Caco-2 (cell line): ENCODE measurements around the gene GSTM5. TPM values are rescaled to one million over a fixed set of nuclear protein-coding genes. Genes with fewer than 3 reads are reported as not detected.

ENCODE experiments used
- BruUV-seq: library from RNA; stranded (reverse); fragments of 400-500 nt; replicated peaks from 2 replicates; lab custom pipeline; 2021; lab: Mats Ljungman, UMichigan
- CTCF ChIA-PET: fragments of 300-600 bp; sonication (Branson Sonifier 250); formaldehyde crosslinking; loops from one replicate; lab custom pipeline; 2022; ENCODE audit warnings: antibody characterized with exemption; lab: Charles Lee
- POLR2A ChIA-PET: fragments of 300-600 bp; sonication (Branson Sonifier 250); formaldehyde crosslinking; loops from one replicate; lab custom pipeline; 2022; ENCODE audit warnings: antibody characterized with exemption; lab: Charles Lee
- DNase-seq, 2 experiments: peaks; one replicate each; pipeline versions ENCODE4 v3.0.0 to v3.0.0-alpha.2; 2020 to 2022
- H3K27me3 ChIP-seq: replicated peaks from 2 replicates; pipeline ENCODE4 v1.6.0; 2011; ENCODE audit warnings: low read length; ENCODE audit not compliant: control insufficient read depth, insufficient read depth
- H3K36me3 ChIP-seq: 2 replicates; pipeline ENCODE4 v1.5.1; 2011; ENCODE audit warnings: low read length; ENCODE audit not compliant: control insufficient read depth, insufficient read depth
- H3K4me1 ChIP-seq: fragments of 250-450 bp; sonication (Bioruptor Pico); 2 replicates; pipeline ENCODE4 v1.5.1; 2020; ENCODE audit warnings: mild to moderate bottlenecking
- H3K4me3 ChIP-seq: 2 replicates; pipeline ENCODE4 v1.5.1; 2011; ENCODE audit warnings: low read depth, mild to moderate bottlenecking, control low read depth, low read length
- H3K9me3 ChIP-seq: fragments of 250-450 bp; sonication (Bioruptor Pico); 2 replicates; pipeline ENCODE4 v1.5.1; 2020; ENCODE audit warnings: mild to moderate bottlenecking, moderate library complexity
- H3K27ac Mint-ChIP-seq: one replicate; pipeline ENCODE4 v1.8.0; 2022; ENCODE audit warnings: mixed read lengths; ENCODE audit not compliant: unreplicated experiment
- H3K27me3 Mint-ChIP-seq: one replicate; pipeline ENCODE4 v1.8.0; 2022; ENCODE audit warnings: mixed read lengths; ENCODE audit not compliant: insufficient read depth, unreplicated experiment
- H3K36me3 Mint-ChIP-seq: one replicate; pipeline ENCODE4 v1.8.0; 2022; ENCODE audit warnings: mild to moderate bottlenecking, mixed read lengths; ENCODE audit not compliant: insufficient read depth, unreplicated experiment
- H3K4me1 Mint-ChIP-seq: one replicate; pipeline ENCODE4 v1.8.0; 2022; ENCODE audit warnings: low read depth, mixed read lengths; ENCODE audit not compliant: unreplicated experiment
- H3K4me3 Mint-ChIP-seq: one replicate; pipeline ENCODE4 v1.8.0; 2022; ENCODE audit warnings: mild to moderate bottlenecking, moderate library complexity, mixed read lengths; ENCODE audit not compliant: unreplicated experiment
- H3K9me3 Mint-ChIP-seq: one replicate; pipeline ENCODE4 v1.8.0; 2022; ENCODE audit warnings: mixed read lengths; ENCODE audit not compliant: unreplicated experiment
- CTCF ChIP-seq, 2 experiments: fragments of 200-600 bp in 1 of 2; IDR thresholded peaks; 1 replicate in 1 of 2; 2 replicates in 1 of 2; pipeline versions ENCODE4 v1.5.1 to v1.8.0; 2011 to 2022; ENCODE audit warnings: antibody characterized with exemption in 1 of 2, control low read depth in 1 of 2, inconsistent platforms in 1 of 2, low read depth in 1 of 2, low read length in 1 of 2, mild to moderate bottlenecking in 1 of 2, moderate library complexity in 1 of 2; ENCODE audit not compliant: insufficient read depth in 1 of 2, severe bottlenecking in 1 of 2, unreplicated experiment in 1 of 2
- intact Hi-C: fragments of 100-400 bp; cut with micrococcal nuclease; formaldehyde crosslinking; loops from one replicate; pipeline ENCODE4 v1.10.0; 2022; ENCODE audit not compliant: unreplicated experiment
- total RNA-seq: library from RNA; stranded (reverse); gene quantifications from 2 replicates; pipeline ENCODE4 v1.2.3, GENCODE V29; 2022

Gene GSTM5
- total RNA-seq, 1 experiment from 2014 or later, result 6.0 TPM

- Mint-ChIP-seq H3K4me3 (no peak overlapping the region), H3K27me3 (no peaks in the 10 kb centered on the region), H3K36me3 (no peaks in the 10 kb centered on the region), H3K4me1 (peaks cover 4% of the 10 kb centered on the region), H3K9me3 (peaks cover 3% of the 10 kb centered on the region), H3K27ac (no peak overlapping the region)
- no peak for DNase-seq
- H3K36me3 ChIP-seq, result no peaks in the 10 kb centered on the region
- TF ChIP-seq CTCF (IDR thresholded peaks at IDR 0.05; ENCODE audit: insufficient read depth in 1 of 2, low read depth in 1 of 2, low read length in 1 of 2, severe bottlenecking in 1 of 2, unreplicated experiment in 1 of 2), result no peak
- intact Hi-C loops, result no loop called here
- no peaks in the 10 kb centered on the region for H3K4me1 ChIP-seq
- H3K27me3 ChIP-seq, result no peaks in the 10 kb centered on the region
- no peaks in the 10 kb centered on the region; the same call in 1 of the 2 replicates for H3K9me3 ChIP-seq
- BruUV-seq, result no TSS peak
- no peak overlapping the region for H3K4me3 ChIP-seq
- CTCF ChIA-PET, result no interaction called here
- POLR2A ChIA-PET, result no interaction called here
These were observed 1.6 kb downstream of the GSTM5 start for GRCh38 chr1:109713636-109714035.

- Histone ChIP-seq H3K27me3 (no peaks in the 10 kb centered on the region), H3K4me3 (no peak overlapping the region), H3K36me3 (no peaks in the 10 kb centered on the region), H3K9me3 (no peaks in the 10 kb centered on the region), H3K4me1 (peaks cover 4% of the 10 kb centered on the region; the same call in 1 of the 2 replicates)
- Mint-ChIP-seq H3K4me3 (no peak overlapping the region), H3K36me3 (no peaks in the 10 kb centered on the region), H3K27me3 (no peaks in the 10 kb centered on the region), H3K4me1 (peaks cover 7% of the 10 kb centered on the region), H3K27ac (no peak overlapping the region), H3K9me3 (no peaks in the 10 kb centered on the region)
- no TSS peak for BruUV-seq
- intact Hi-C loops, result no loop called here
- ChIA-PET POLR2A (no interaction called here), CTCF (no interaction called here)
- no peak for TF ChIP-seq CTCF (IDR thresholded peaks at IDR 0.05; ENCODE audit: insufficient read depth in 1 of 2, low read depth in 1 of 2, low read length in 1 of 2, severe bottlenecking in 1 of 2, unreplicated experiment in 1 of 2)
- no peak for DNase-seq
These were observed 2.8 kb downstream of the GSTM5 start for GRCh38 chr1:109714661-109715372.

GRCh38 chr1:109716121-109716520 lies 4.1 kb downstream of the GSTM5 start:
- DNase-seq, result no peak

More at GRCh38 chr1:109716121-109716520, 4.1 kb downstream of the GSTM5 start:
- Mint-ChIP-seq H3K9me3 (no peaks in the 10 kb centered on the region), H3K4me1 (peaks cover 7% of the 10 kb centered on the region), H3K4me3 (no peak overlapping the region), H3K27ac (no peak overlapping the region), H3K27me3 (no peaks in the 10 kb centered on the region), H3K36me3 (no peaks in the 10 kb centered on the region)
- ChIA-PET POLR2A (no interaction called here), CTCF (no interaction called here)
- no peaks in the 10 kb centered on the region for H3K36me3 ChIP-seq
- no peak for TF ChIP-seq CTCF (IDR thresholded peaks at IDR 0.05; ENCODE audit: insufficient read depth in 1 of 2, low read depth in 1 of 2, low read length in 1 of 2, severe bottlenecking in 1 of 2, unreplicated experiment in 1 of 2)
- no peaks in the 10 kb centered on the region for H3K9me3 ChIP-seq
- BruUV-seq, result no TSS peak
- H3K27me3 ChIP-seq, result no peaks in the 10 kb centered on the region
- H3K4me1 ChIP-seq, result peaks cover 4% of the 10 kb centered on the region; the same call in 1 of the 2 replicates
- H3K4me3 ChIP-seq, result no peak overlapping the region
- intact Hi-C loops, result no loop called here
